ENCODE measurements around the gene DNAH14.

DNA sequence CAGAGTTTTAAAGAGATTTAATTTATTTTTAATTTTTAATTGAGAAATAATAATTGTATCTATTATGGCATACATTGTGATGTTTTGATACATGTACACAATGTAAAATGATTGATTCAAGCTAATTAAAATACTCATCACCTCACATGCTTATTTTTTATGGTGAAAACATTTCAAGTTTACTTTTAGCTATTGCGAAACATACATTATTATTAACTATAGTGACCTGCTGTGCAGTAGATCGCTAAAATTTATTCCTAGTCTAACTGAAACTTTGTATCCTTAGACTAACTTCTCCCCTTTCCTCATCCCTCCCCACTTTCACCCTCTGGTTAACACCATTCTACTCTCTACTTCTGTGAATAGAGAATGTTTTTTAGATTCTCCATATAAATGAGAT lies 191.6 kb downstream of the DNAH14 start:
- TF ChIP-seq, protein P1, sequence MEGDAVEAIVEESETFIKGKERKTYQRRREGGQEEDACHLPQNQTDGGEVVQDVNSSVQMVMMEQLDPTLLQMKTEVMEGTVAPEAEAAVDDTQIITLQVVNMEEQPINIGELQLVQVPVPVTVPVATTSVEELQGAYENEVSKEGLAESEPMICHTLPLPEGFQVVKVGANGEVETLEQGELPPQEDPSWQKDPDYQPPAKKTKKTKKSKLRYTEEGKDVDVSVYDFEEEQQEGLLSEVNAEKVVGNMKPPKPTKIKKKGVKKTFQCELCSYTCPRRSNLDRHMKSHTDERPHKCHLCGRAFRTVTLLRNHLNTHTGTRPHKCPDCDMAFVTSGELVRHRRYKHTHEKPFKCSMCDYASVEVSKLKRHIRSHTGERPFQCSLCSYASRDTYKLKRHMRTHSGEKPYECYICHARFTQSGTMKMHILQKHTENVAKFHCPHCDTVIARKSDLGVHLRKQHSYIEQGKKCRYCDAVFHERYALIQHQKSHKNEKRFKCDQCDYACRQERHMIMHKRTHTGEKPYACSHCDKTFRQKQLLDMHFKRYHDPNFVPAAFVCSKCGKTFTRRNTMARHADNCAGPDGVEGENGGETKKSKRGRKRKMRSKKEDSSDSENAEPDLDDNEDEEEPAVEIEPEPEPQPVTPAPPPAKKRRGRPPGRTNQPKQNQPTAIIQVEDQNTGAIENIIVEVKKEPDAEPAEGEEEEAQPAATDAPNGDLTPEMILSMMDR (IDR thresholded peaks at IDR 0.05 in 4 of 5, conservative IDR thresholded peaks at IDR 0.05 in 1 of 5) = no peak
- TF ChIP-seq POLR2A (IDR thresholded peaks at IDR 0.05) = no peak
